ENCODE data around the gene TIPARP.
A peak's percentile ranks its signal among the peaks of the same experiment; 100 is the strongest.

- TF ChIP-seq, protein P1, sequence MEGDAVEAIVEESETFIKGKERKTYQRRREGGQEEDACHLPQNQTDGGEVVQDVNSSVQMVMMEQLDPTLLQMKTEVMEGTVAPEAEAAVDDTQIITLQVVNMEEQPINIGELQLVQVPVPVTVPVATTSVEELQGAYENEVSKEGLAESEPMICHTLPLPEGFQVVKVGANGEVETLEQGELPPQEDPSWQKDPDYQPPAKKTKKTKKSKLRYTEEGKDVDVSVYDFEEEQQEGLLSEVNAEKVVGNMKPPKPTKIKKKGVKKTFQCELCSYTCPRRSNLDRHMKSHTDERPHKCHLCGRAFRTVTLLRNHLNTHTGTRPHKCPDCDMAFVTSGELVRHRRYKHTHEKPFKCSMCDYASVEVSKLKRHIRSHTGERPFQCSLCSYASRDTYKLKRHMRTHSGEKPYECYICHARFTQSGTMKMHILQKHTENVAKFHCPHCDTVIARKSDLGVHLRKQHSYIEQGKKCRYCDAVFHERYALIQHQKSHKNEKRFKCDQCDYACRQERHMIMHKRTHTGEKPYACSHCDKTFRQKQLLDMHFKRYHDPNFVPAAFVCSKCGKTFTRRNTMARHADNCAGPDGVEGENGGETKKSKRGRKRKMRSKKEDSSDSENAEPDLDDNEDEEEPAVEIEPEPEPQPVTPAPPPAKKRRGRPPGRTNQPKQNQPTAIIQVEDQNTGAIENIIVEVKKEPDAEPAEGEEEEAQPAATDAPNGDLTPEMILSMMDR (IDR thresholded peaks at IDR 0.05): no peak
- peak; percentile 9 for TF ChIP-seq POLR2A (IDR thresholded peaks at IDR 0.05)
Measured at GRCh38 chr3:156675830-156676767, 1.7 kb downstream of the TIPARP start.

Measured in right lobe of liver (tissue), 4 donors.